ENCODE results near the gene UBL3.

Gene UBL3

DNA sequence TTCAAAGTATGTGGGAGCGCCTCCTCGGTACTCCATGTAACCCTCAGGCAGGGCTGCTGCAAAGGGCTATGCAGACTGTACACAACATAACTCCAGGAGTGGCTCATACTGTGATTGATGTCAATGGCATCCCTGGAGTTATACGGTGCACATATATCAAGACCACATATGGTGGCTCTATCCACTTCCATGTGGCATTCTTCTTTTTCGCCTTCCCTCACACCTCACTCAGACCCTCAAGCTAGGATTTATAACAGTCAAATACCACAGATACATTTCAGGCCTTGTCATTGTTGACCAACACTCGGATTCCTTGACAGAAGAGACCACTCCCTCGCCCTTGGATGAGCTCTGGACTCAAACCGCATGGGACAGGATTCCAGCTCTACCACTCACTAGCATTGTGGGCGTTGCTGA lies 11.3 kb upstream of the UBL3 start:
- peak; percentile 92 for DNase-seq (ENCODE audit: low read depth)
- H3K4me3 ChIP-seq (ENCODE audit: control insufficient read depth, low read depth, low read length), result no peak overlapping the region
- TF ChIP-seq, protein P1, sequence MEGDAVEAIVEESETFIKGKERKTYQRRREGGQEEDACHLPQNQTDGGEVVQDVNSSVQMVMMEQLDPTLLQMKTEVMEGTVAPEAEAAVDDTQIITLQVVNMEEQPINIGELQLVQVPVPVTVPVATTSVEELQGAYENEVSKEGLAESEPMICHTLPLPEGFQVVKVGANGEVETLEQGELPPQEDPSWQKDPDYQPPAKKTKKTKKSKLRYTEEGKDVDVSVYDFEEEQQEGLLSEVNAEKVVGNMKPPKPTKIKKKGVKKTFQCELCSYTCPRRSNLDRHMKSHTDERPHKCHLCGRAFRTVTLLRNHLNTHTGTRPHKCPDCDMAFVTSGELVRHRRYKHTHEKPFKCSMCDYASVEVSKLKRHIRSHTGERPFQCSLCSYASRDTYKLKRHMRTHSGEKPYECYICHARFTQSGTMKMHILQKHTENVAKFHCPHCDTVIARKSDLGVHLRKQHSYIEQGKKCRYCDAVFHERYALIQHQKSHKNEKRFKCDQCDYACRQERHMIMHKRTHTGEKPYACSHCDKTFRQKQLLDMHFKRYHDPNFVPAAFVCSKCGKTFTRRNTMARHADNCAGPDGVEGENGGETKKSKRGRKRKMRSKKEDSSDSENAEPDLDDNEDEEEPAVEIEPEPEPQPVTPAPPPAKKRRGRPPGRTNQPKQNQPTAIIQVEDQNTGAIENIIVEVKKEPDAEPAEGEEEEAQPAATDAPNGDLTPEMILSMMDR (IDR thresholded peaks at IDR 0.05; ENCODE audit: control insufficient read depth, insufficient read depth, low read depth, low read length, missing control alignments), result no peak

GRCh38 chr13:29859971-29860370 lies 9.6 kb upstream of the UBL3 start:
- no peak for DNase-seq (ENCODE audit: low read depth)
- H3K4me3 ChIP-seq (ENCODE audit: control insufficient read depth, low read depth, low read length), result no peak overlapping the region
- TF ChIP-seq, protein P1 (IDR thresholded peaks at IDR 0.05; ENCODE audit: control insufficient read depth, insufficient read depth, low read depth, low read length, missing control alignments), result no peak

- H3K4me3 ChIP-seq (ENCODE audit: control insufficient read depth, low read depth, low read length), result no peak overlapping the region
- TF ChIP-seq, protein P1 (IDR thresholded peaks at IDR 0.05; ENCODE audit: control insufficient read depth, insufficient read depth, low read depth, low read length, missing control alignments), result no peak
- no peak for DNase-seq (ENCODE audit: low read depth)
Observed at GRCh38 chr13:29858667-29859066, 8.2 kb upstream of the UBL3 start.

DNA sequence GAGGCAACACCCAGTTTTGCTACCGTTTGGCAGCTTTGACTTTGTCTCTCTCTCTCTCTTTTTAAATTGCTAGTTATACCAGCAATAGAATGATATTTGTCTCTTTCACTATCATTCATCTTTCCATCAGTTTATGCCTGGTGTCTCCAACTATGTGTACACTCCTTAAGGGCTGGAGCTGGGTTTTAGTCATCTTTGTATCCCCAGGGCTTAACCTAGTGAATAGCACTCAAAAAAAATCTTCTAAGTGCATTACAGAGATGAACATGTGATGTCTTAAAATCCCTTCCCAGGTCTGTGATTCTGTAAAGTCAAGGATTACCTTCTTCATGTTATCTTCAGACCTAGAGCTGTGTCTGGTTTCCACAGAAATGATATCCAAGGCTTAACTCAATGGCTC lies 7.8 kb upstream of the UBL3 start:
- H3K4me3 ChIP-seq (ENCODE audit: control insufficient read depth, low read depth, low read length), result no peak overlapping the region
- TF ChIP-seq, protein P1 (IDR thresholded peaks at IDR 0.05; ENCODE audit: control insufficient read depth, insufficient read depth, low read depth, low read length, missing control alignments), result no peak
- DNase-seq (ENCODE audit: low read depth), result no peak

- H3K4me3 ChIP-seq (ENCODE audit: control insufficient read depth, low read depth, low read length), result no peak overlapping the region
- no peak for DNase-seq (ENCODE audit: low read depth)
- TF ChIP-seq, protein P1 (IDR thresholded peaks at IDR 0.05; ENCODE audit: control insufficient read depth, insufficient read depth, low read depth, low read length, missing control alignments), result no peak
Observed at GRCh38 chr13:29857085-29857484, 6.7 kb upstream of the UBL3 start.

DNA sequence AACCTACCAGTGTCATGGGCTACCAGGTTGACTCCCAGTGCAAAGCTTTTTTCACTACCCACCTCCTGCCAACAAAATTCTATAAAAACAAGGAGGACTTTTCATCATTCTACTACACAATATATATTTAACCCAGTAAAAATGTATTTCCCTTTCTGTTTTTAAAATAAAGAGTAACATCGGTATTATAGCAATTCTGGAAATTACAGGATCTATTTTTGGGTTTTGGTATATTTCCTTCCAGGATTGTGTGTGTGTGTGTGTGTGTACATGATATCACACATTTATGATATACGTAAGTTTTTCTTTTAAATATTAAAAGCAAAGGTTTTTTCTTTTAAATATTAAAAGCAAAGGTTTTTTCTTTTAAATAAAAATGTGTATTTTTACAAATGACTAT lies 6.0 kb upstream of the UBL3 start:
- no peak overlapping the region for H3K4me3 ChIP-seq (ENCODE audit: control insufficient read depth, low read depth, low read length)
- DNase-seq (ENCODE audit: low read depth), result no peak
- TF ChIP-seq, protein P1 (IDR thresholded peaks at IDR 0.05; ENCODE audit: control insufficient read depth, insufficient read depth, low read depth, low read length, missing control alignments), result no peak

DNA sequence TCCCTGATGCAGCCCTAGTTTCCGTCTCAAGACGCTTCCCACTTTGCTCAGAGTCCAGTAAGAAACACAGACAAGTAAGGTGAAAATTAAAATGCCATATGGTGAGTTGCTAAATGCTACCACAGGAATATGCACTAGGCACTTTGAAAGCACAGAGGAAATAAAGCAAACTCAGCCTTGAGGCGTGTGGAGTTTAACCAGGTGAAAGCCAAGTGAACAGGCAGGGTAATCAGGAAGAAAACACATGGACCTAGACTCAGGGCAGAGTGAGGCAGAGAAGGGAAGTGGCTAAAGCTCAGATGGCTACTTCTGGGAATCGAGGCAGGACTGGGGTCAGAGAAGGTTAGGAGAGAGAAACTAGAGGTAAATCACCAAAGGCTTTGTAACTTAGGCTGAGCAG lies 5.4 kb upstream of the UBL3 start:
- TF ChIP-seq, protein P1 (IDR thresholded peaks at IDR 0.05; ENCODE audit: control insufficient read depth, insufficient read depth, low read depth, low read length, missing control alignments), result no peak
- DNase-seq (ENCODE audit: low read depth), result no peak
- no peak overlapping the region for H3K4me3 ChIP-seq (ENCODE audit: control insufficient read depth, low read depth, low read length)

All from AG09309 (cell line).